ENCODE measurements around the gene POMT1.

The POMT1 gene

DNA sequence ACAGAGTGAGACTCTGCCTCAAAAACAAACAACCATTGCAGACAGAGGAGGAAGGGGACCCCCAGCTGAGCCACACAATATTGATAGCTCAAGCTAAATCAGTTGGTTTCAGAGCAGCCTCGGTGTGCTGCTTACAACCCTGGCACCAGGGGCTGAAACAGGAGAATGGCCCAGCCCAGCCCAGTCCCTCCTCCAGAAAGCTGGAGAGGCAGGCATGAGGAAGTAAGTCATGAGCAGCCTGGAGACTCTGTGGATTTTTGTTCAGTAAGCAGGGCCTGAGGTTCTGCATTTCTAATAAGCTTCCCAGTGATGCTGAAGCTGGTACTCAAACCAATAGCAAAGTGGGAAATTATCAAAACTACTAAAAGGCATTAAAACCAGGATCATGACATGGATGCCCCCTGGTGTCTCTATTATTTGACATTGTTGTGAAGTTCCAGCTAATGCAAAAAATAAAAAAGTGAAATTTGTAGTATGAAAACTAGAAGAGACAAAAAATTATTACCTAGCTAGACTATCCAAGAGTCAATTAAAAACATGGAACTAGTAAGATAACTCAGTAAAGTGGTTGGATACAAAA lies 56.8 kb downstream of the POMT1 start:
- no peaks in the 10 kb centered on the region for H3K4me1 Mint-ChIP-seq
- ATAC-seq (replicated peaks; ENCODE audit: extremely low read depth, poor library complexity, severe bottlenecking) (no peak), DNase-seq (ENCODE audit: low spot score in 2 of 2) (no peak)
- no peaks in the 10 kb centered on the region for H3K9me3 Mint-ChIP-seq
- H3K27ac Mint-ChIP-seq (ENCODE audit: low read depth) = no peak overlapping the region
- peaks cover 20% of the 10 kb centered on the region for H3K27me3 Mint-ChIP-seq
- no peak overlapping the region for H3K4me3 Mint-ChIP-seq
- peaks cover 14% of the 10 kb centered on the region for H3K36me3 Mint-ChIP-seq (ENCODE audit: insufficient read depth)

DNA sequence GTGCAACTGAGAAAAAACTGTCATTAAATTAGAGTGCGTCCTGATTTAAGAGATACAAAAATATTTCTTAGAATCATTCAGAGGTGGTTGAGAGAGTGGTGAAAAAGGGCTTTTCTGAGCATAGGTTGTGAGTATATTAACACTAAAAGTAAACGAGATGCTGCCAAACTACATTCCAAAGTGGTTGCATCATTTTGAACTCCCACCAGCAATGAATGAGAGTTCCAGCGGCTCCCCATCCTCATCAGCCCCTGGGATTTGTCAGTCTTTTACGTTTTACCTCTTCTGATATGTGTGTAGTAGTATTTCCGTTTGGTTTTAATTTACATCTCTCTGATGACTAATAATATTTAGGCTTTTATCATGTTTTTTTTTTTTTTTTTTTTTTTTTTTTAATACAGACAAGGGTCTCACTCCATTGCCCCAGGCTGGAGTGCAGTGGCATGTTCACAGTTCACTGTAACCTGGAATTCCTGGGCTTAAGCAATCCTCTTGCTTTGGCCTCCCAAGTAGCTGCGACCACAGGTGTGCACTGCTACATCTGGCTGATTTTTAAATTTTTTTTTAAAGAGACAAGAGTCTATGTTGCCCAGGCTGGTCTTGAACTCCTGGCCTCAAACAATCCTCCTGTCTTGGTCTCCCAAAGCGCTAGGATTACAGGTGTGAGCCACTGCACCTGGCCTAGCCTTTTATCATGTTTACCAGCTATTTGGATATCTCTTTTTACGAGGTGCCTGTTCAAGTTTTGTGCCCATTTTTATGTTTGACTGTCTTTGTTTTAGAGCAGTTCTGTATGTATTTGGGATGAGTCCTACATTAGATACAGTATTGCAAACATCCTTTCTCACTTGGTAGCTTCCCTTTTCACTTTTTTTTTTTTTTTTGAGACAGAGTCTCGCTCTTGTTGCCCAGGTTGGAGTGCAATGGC lies 59.6 kb downstream of the POMT1 start:
- no peaks in the 10 kb centered on the region for H3K9me3 Mint-ChIP-seq
- peaks cover 11% of the 10 kb centered on the region for H3K36me3 Mint-ChIP-seq (ENCODE audit: insufficient read depth)
- no peak overlapping the region for H3K4me3 Mint-ChIP-seq
- no peaks in the 10 kb centered on the region for H3K4me1 Mint-ChIP-seq
- H3K27ac Mint-ChIP-seq (ENCODE audit: low read depth) = no peak overlapping the region
- DNase-seq (ENCODE audit: low spot score in 2 of 2) = no peak
- ATAC-seq (replicated peaks; ENCODE audit: extremely low read depth, poor library complexity, severe bottlenecking) = no peak
- H3K27me3 Mint-ChIP-seq = no peaks in the 10 kb centered on the region

DNA sequence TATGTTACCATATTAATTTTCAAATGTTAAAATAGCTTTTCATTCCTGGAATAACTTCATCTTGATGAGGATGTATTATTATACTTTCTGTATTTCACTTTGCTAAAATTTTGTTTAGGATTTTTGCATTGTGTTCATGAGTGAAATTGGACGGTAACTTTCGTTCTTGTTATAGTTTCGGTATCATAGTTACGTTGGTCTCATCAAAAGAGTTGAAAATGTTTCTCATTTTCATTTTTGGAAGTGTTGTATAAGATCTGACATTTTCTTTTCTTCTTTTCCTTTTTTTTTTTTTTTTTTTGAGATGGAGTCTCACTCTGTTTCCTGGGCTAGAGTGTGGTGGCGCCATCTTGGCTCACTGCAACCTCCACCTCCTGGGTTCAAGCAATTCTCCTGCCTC lies 62.7 kb downstream of the POMT1 start:
- H3K36me3 Mint-ChIP-seq (ENCODE audit: insufficient read depth) = peaks cover 19% of the 10 kb centered on the region
- ATAC-seq (replicated peaks; ENCODE audit: extremely low read depth, poor library complexity, severe bottlenecking) = no peak
- no peak overlapping the region for H3K4me3 Mint-ChIP-seq

DNA sequence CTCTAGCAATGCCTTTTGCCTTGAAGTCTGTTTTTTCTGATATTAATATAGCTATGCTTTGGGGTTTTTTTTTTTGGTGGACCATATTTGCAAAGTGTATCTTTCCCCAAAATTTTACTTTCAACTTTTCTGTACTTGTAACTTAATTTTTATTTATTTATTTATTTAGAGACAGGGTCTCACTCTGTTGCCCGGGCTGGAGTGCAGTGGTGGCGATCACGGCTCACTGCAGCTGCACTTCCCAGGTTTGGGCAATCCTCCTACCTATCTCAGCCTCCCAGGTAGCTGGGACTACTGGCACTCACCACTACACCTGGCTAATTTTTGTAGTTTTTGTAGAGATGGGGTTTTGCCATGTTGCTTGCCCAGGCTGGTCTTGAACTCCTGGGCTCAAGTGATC lies 63.4 kb downstream of the POMT1 start:
- Mint-ChIP-seq H3K27me3 (no peaks in the 10 kb centered on the region), H3K36me3 (ENCODE audit: insufficient read depth) (peaks cover 22% of the 10 kb centered on the region), H3K4me1 (no peaks in the 10 kb centered on the region), H3K9me3 (no peaks in the 10 kb centered on the region), H3K27ac (ENCODE audit: low read depth) (no peak overlapping the region), H3K4me3 (no peak overlapping the region)
- DNase-seq (ENCODE audit: low spot score in 2 of 2) (no peak), ATAC-seq (replicated peaks; ENCODE audit: extremely low read depth, poor library complexity, severe bottlenecking) (no peak)

More for the DNA sequence above, 62.7 kb downstream of the POMT1 start:
- no peak for DNase-seq (ENCODE audit: low spot score in 2 of 2)
- Mint-ChIP-seq H3K9me3 (no peaks in the 10 kb centered on the region), H3K4me1 (no peaks in the 10 kb centered on the region), H3K27ac (ENCODE audit: low read depth) (no peak overlapping the region), H3K27me3 (no peaks in the 10 kb centered on the region)

DNA sequence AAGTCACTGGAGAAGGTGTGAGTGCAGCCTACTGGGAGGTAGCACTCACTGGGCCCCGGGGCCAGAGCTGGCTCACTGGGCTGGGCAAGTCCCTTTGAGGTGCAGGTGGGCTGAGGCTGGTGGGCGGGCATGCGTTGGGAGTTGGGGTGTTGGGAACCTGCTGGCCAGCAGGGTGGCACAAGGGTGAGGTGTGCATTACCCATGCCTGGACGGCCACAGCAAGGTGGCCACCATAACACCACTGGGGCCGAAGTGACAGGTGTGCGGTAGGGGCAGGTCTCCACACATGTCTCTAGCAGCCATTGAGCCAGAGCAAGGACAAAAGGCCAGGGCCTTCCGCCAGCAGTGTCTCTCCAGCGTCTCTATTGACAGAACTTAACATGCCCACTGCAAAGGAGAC lies 65.2 kb downstream of the POMT1 start:
- no peaks in the 10 kb centered on the region for H3K4me1 Mint-ChIP-seq
- H3K36me3 Mint-ChIP-seq (ENCODE audit: insufficient read depth) = peaks cover 32% of the 10 kb centered on the region
- H3K27me3 Mint-ChIP-seq = no peaks in the 10 kb centered on the region
- DNase-seq (ENCODE audit: low spot score in 2 of 2) (no peak), ATAC-seq (replicated peaks; ENCODE audit: extremely low read depth, poor library complexity, severe bottlenecking) (no peak)
- H3K9me3 Mint-ChIP-seq = no peaks in the 10 kb centered on the region
- no peak overlapping the region for H3K27ac Mint-ChIP-seq (ENCODE audit: low read depth)
- peak overlapping the region; percentile 5 for H3K4me3 Mint-ChIP-seq
